ENCODE measurements around the gene UBAP1L. TPM values are rescaled to one million over a fixed set of nuclear protein-coding genes. Genes with fewer than 3 reads are reported as not detected.

UBAP1L gene
- total RNA-seq, 1 experiment from 2014 or later = 3.0 TPM

DNA sequence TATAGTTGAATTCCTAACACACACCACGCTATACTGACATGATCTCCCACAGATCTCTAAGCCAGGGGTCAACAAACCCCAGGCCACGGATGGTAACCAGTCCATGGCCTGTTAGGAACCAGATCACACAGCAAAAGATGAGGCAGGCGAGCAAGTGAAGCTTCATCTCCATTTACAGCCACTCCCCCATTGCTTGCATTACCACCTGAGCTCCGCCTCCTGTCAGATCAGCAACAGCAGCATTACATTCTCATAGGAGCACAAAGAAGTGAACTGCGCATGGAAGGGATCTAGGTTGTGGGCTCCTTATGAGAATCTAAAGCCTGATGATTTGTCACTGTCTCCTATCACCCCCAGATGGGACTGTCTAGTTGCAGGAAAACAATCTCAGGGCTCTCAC, 15.9 kb upstream of the UBAP1L start:
- Histone ChIP-seq H3K79me1 (ENCODE audit: insufficient read depth, low read depth, low read length, poor library complexity, severe bottlenecking) (no peaks in the 10 kb centered on the region), H2BK120ac (ENCODE audit: low read depth, low read length, poor library complexity, severe bottlenecking) (no peak overlapping the region), H4K20me1 (ENCODE audit: control insufficient read depth, insufficient read depth, insufficient read length) (no peaks in the 10 kb centered on the region), H3K9ac (ENCODE audit: extremely low read depth, insufficient read length, low read length) (no peak overlapping the region), H3K4me2 (ENCODE audit: insufficient read depth, insufficient read length, low read length) (no peak overlapping the region), H3K23ac (ENCODE audit: insufficient read length, low read depth, low read length) (no peak overlapping the region), H3K56ac (ENCODE audit: insufficient read length, low read depth, low read length) (no peak overlapping the region), H3K23me2 (ENCODE audit: insufficient read length, low read depth, low read length, poor library complexity, severe bottlenecking) (no peaks in the 10 kb centered on the region), H3K9me3 (ENCODE audit: control insufficient read depth, low read depth, low read length) (no peaks in the 10 kb centered on the region), H4K8ac (replicated peaks; ENCODE audit: insufficient read length, low read depth, low read length) (no peak overlapping the region), H4K91ac (ENCODE audit: insufficient read length, low read depth, low read length) (no peak overlapping the region), H2AFZ (ENCODE audit: low read length) (no peak overlapping the region), H3T11ph (ENCODE audit: low read length) (no peak overlapping the region), H3K14ac (ENCODE audit: insufficient read depth, low read length) (no peak overlapping the region), H3K18ac (ENCODE audit: insufficient read length, low read depth, low read length) (no peak overlapping the region), H2AK5ac (ENCODE audit: insufficient read length, low read length) (no peak overlapping the region), H2BK12ac (ENCODE audit: insufficient read length, low read depth, low read length) (no peak overlapping the region), H3K4me1 (ENCODE audit: insufficient read depth, low read length) (no peaks in the 10 kb centered on the region; the same call in 1 of the 2 replicates), H3K4ac (ENCODE audit: low read depth, low read length) (no peak overlapping the region), H4K5ac (ENCODE audit: insufficient read length, low read depth, low read length) (no peak overlapping the region), H2BK15ac (ENCODE audit: low read depth, low read length) (no peak overlapping the region), H2BK5ac (ENCODE audit: insufficient read length, low read length) (no peak overlapping the region), H3K79me2 (ENCODE audit: insufficient read depth, low read length) (no peaks in the 10 kb centered on the region), H3K27ac (ENCODE audit: insufficient read length, low read depth, low read length) (no peak overlapping the region), H3K27me3 (ENCODE audit: insufficient read depth, low read length) (no peaks in the 10 kb centered on the region), H2BK20ac (ENCODE audit: low read depth, low read length, poor library complexity, severe bottlenecking) (no peak overlapping the region)
- Mint-ChIP-seq H3K27ac (no peak overlapping the region), H3K9me3 (peaks cover 7% of the 10 kb centered on the region in 2 experiments), H3K27me3 (ENCODE audit: low read depth) (no peaks in the 10 kb centered on the region), H3K36me3 (ENCODE audit: insufficient read depth in 1 of 3, low read depth in 3 of 3) (peaks cover 13 to 37% (median 36%) of the 10 kb centered on the region in 3 experiments), H3K4me1 (peaks cover 10 to 23% of the 10 kb centered on the region in 2 experiments), H3K4me3 (0 out of 5 replicates have a peak overlapping the region, but pooled peaks of 1 of the 2 experiments have one; percentile 4)
- peak; percentile 37 for DNase-seq
- no CpG with 5 or more reads among the region's 5 CpGs for WGBS (ENCODE audit: extremely low coverage, insufficient read length, low lambda C conversion rate)
- TF ChIP-seq CTCF (conservative IDR thresholded peaks at IDR 0.05) = no peak

Measured in H9 (cell line).